HepG2 (cell line): ENCODE measurements around the gene HCN4. TPM values are rescaled to one million over a fixed set of nuclear protein-coding genes. Genes with fewer than 3 reads are reported as not detected.

Source experiments
- ATAC-seq: fragments of 200-7000 bp; cut with Tn5 transposase; 3 replicates; pipeline ENCODE4 v1.9.1; 2020; ENCODE audit warnings: mild to moderate bottlenecking, moderate library complexity
- BruUV-seq: library from RNA; stranded (reverse); fragments of 400-500 nt; replicated peaks from 2 replicates; lab custom pipeline; 2021; lab: Mats Ljungman, UMichigan
- CTCF ChIA-PET: fragments of 300-600 bp; formaldehyde crosslinking; extraction: SDS; loops from one replicate; lab custom pipeline; 2021; ENCODE audit warnings: low total read pairs, inconsistent platforms, low intra/inter-chr PET ratio; lab: Yijun Ruan, JAX
- POLR2A ChIA-PET: fragments of 350-600 bp; sonication (Branson Sonifier 250); formaldehyde crosslinking; loops from one replicate; lab custom pipeline; 2020; ENCODE audit warnings: antibody characterized with exemption, inconsistent platforms; lab: Yijun Ruan, JAX
- DNase-seq: peaks from one replicate; pipeline ENCODE4 v3.0.0-alpha.2; 2015; ENCODE audit warnings: low spot score
- FAIRE-seq: peaks from 3 replicates; lab custom pipeline; 2011; peaks lifted over from hg19 to GRCh38; lab: Jason Lieb, UNC
- H2AFZ ChIP-seq: one replicate; pipeline ENCODE4 v1.6.1; 2011; ENCODE audit warnings: low read length, inconsistent platforms
- H3K27ac ChIP-seq: fragments of 300-600 bp; 3 replicates; pipeline ENCODE4 v1.8.0; 2011; ENCODE audit warnings: mixed run types, mild to moderate bottlenecking, mixed read lengths, low read length, inconsistent platforms; ENCODE audit not compliant: insufficient read depth; ENCODE audit errors: extremely low read length
- H3K27me3 ChIP-seq, 2 experiments: fragments of 200-600 bp in 1 of 2; 2 replicates in 1 of 2; 3 replicates in 1 of 2; pipeline versions ENCODE4 v1.6.0 to v1.8.0; 2011; ENCODE audit warnings: low read length in 2 of 2, mild to moderate bottlenecking in 2 of 2, moderate library complexity in 2 of 2, inconsistent platforms in 1 of 2; ENCODE audit not compliant: insufficient read depth in 2 of 2, control insufficient read depth in 1 of 2
- H3K36me3 ChIP-seq, 2 experiments: fragments of 200-600 bp in 1 of 2; replicated peaks in 1 of 2; 2 replicates in 1 of 2; 3 replicates in 1 of 2; pipeline versions ENCODE4 v1.5.1 to v1.8.0; 2011; ENCODE audit warnings: low read length in 2 of 2, inconsistent platforms in 1 of 2; ENCODE audit not compliant: insufficient read depth in 2 of 2, control insufficient read depth in 1 of 2
- H3K4me1 ChIP-seq: 2 replicates; pipeline ENCODE4 v1.5.1; 2012; ENCODE audit warnings: low read length, inconsistent platforms; ENCODE audit not compliant: insufficient read depth
- H3K4me2 ChIP-seq: 2 replicates; pipeline ENCODE4 v1.6.0; 2011; ENCODE audit warnings: low read depth, low read length, inconsistent platforms
- H3K4me3 ChIP-seq, 3 experiments: fragments of 200-600 bp in 1 of 3; sonication (generic), shearing (Covaris generic) in 1 of 3; replicated peaks in 1 of 3; 2 replicates each; pipeline ENCODE4 v1.5.1; 2011 to 2016; ENCODE audit warnings: low read length in 3 of 3, inconsistent platforms in 2 of 3, low read depth in 2 of 3, mild to moderate bottlenecking in 2 of 3, control low read depth in 1 of 3, mixed read lengths in 1 of 3; ENCODE audit not compliant: insufficient read depth in 1 of 3
- H3K79me2 ChIP-seq: one replicate; pipeline ENCODE4 v1.6.1; 2011; ENCODE audit warnings: low read length, inconsistent platforms; ENCODE audit not compliant: insufficient read depth
- H3K9ac ChIP-seq: 2 replicates; pipeline ENCODE4 v1.6.0; 2011; ENCODE audit warnings: mild to moderate bottlenecking, low read depth, low read length, inconsistent platforms; ENCODE audit not compliant: insufficient read depth
- H3K9me3 ChIP-seq: 2 replicates; pipeline ENCODE4 v1.5.1; 2012; ENCODE audit warnings: mild to moderate bottlenecking, low read length
- H4K20me1 ChIP-seq: 2 replicates; pipeline ENCODE4 v1.6.0; 2011; ENCODE audit warnings: inconsistent platforms, mild to moderate bottlenecking, low read length, moderate library complexity; ENCODE audit not compliant: insufficient read depth
- ARID3A ChIP-seq: IDR thresholded peaks from 2 replicates; pipeline ENCODE4 v1.6.1; 2012; ENCODE audit warnings: low read depth, low read length, improper control_type of control experiment
- CCAR2 ChIP-seq: fragments of 200-400 bp; formaldehyde crosslinking; optimal IDR thresholded peaks from 2 replicates; pipeline ENCODE3; 2018; ENCODE audit warnings: low read depth, mild to moderate bottlenecking, low read length, moderate library complexity
- CSRNP2 ChIP-seq: sonication (generic); formaldehyde crosslinking; conservative IDR thresholded peaks from 2 replicates; pipeline ENCODE4 v1.8.0; 2022; ENCODE audit warnings: low read depth, missing genetic modification reagents
- HES4 ChIP-seq: sonication (generic); formaldehyde crosslinking; IDR thresholded peaks from 2 replicates; pipeline ENCODE4 v1.9.0; 2021; ENCODE audit warnings: mild to moderate bottlenecking, missing genetic modification reagents, borderline replicate concordance
- HMG20A ChIP-seq: IDR thresholded peaks from 2 replicates; pipeline ENCODE4 v1.6.1; 2016; ENCODE audit warnings: borderline replicate concordance
- HNF4G ChIP-seq, 2 experiments: sonication (generic) in 1 of 2; formaldehyde crosslinking in 1 of 2; IDR thresholded peaks; 2 replicates each; pipeline versions ENCODE4 v1.4.0 to v1.6.1; 2011 to 2020; ENCODE audit warnings: borderline replicate concordance in 2 of 2, low read depth in 2 of 2, mild to moderate bottlenecking in 2 of 2, low read length in 1 of 2, missing genetic modification reagents in 1 of 2, moderate library complexity in 1 of 2
- KLF6 ChIP-seq: IDR thresholded peaks from 2 replicates; pipeline ENCODE4 v1.8.0; 2016; ENCODE audit warnings: missing biosample characterization, missing genetic modification reagents
- LBX2 ChIP-seq: sonication (generic); formaldehyde crosslinking; IDR thresholded peaks from 2 replicates; pipeline ENCODE4 v1.5.0; 2020; ENCODE audit warnings: missing genetic modification reagents, mild to moderate bottlenecking, borderline replicate concordance
- MZF1 ChIP-seq: sonication (generic); formaldehyde crosslinking; IDR thresholded peaks from 2 replicates; pipeline ENCODE4 v1.8.1; 2023; ENCODE audit warnings: mild to moderate bottlenecking, missing genetic modification reagents, borderline replicate concordance
- POLR2AphosphoS2 ChIP-seq: IDR thresholded peaks from 2 replicates; pipeline ENCODE4 v1.6.1; 2011; ENCODE audit warnings: low read depth, low read length, improper control_type of control experiment
- ZBTB2 ChIP-seq: sonication (generic); formaldehyde crosslinking; IDR thresholded peaks from 2 replicates; pipeline ENCODE4 v1.8.0; 2022; ENCODE audit warnings: low read depth, missing genetic modification reagents
- ZFP36L2 ChIP-seq: sonication (generic); formaldehyde crosslinking; IDR thresholded peaks from 2 replicates; pipeline ENCODE4 v1.4.0; 2020; ENCODE audit warnings: missing genetic modification reagents
- ZNF230 ChIP-seq: sonication (generic); formaldehyde crosslinking; IDR thresholded peaks from 2 replicates; pipeline ENCODE4 v1.4.0; 2020; ENCODE audit warnings: mild to moderate bottlenecking, missing genetic modification reagents
- ZSCAN12 ChIP-seq: sonication (generic); formaldehyde crosslinking; IDR thresholded peaks from 2 replicates; pipeline ENCODE4 v1.9.0; 2021; ENCODE audit warnings: mild to moderate bottlenecking, missing genetic modification reagents
- WGBS: methylation state at CpG from one replicate; pipeline ENCODE4 v1.1.6; 2017; ENCODE audit warnings: low lambda C conversion rate; 5-methylcytosine and 5-hydroxymethylcytosine counted together
- in situ Hi-C: cut with HindIII; loops from 2 replicates; pipeline ENCODE4 v1.10.0; 2017; ENCODE audit warnings: low pct_unique_long_range_greater_than_20kb; ENCODE audit not compliant: extremely low pct_ligation_motif_present
- intact Hi-C: fragments of 100-400 bp; cut with micrococcal nuclease; formaldehyde crosslinking; loops from one replicate; pipeline ENCODE4 v1.10.0; 2022; ENCODE audit not compliant: unreplicated experiment
- polyA plus RNA-seq, 8 experiments: library from polyadenylated mRNA; depleted of rRNA in 3 of 8; stranded (reverse) in 7 of 8; unstranded in 1 of 8; fragments of >200 nt; fragmentation: Illumina TruSeq in 4 of 8; extraction: Trizol in 4 of 8; gene quantifications; 2 replicates each; pipeline versions ENCODE4 v1.2.1 to v1.2.3, GENCODE V29; 2011 to 2016; ENCODE audit warnings: low read depth in 4 of 8, missing spikeins in 1 of 8, mixed read lengths in 1 of 8; ENCODE audit not compliant: insufficient read depth in 1 of 8
- total RNA-seq, 5 experiments: library from RNA; depleted of rRNA; stranded (reverse); fragments of >200 nt; fragmentation: Illumina TruSeq; extraction: Trizol; gene quantifications; 2 replicates each; pipeline ENCODE4 v1.2.3, GENCODE V29; 2016; ENCODE audit warnings: low read depth in 1 of 5
- TF ChIP-seq, protein P1 (sequence below): IDR thresholded peaks from 2 replicates; pipeline ENCODE4 v1.6.1; 2018; ENCODE audit warnings: missing genetic modification reagents, mild to moderate bottlenecking, missing compliant biosample characterization
- TF ChIP-seq, protein P2 (sequence below): sonication (generic); formaldehyde crosslinking; IDR thresholded peaks from 2 replicates; pipeline ENCODE4 v1.9.0; 2021; ENCODE audit warnings: missing genetic modification reagents, borderline replicate concordance

HCN4 gene
- total and polyA plus RNA-seq, 2 of the 13 experiments (the other 11 are each of a cell fraction or from before 2014, with no cell fraction given) = not detected

GRCh38 chr15:73313861-73314260, 54.9 kb downstream of the HCN4 start:
- H3K79me2 ChIP-seq = no peaks in the 10 kb centered on the region
- no peaks in the 10 kb centered on the region for H3K9me3 ChIP-seq
- H3K9ac ChIP-seq = no peak overlapping the region
- in situ Hi-C loops = no loop called here
- H2AFZ ChIP-seq = no peak overlapping the region
- H3K36me3 ChIP-seq = no peaks in the 10 kb centered on the region
- H3K4me1 ChIP-seq = no peaks in the 10 kb centered on the region
- DNase-seq (no peak), FAIRE-seq (no peak), ATAC-seq (no peak)
- BruUV-seq = no TSS peak
- peaks cover 5 to 17% of the 10 kb centered on the region in 2 experiments; a peak in 4 of 5 replicates for H3K27me3 ChIP-seq
- intact Hi-C loops = no loop called here
- no peaks in the 10 kb centered on the region for H4K20me1 ChIP-seq
- 11% methylated on average over 2 of the region's 2 CpGs for WGBS
- H3K4me2 ChIP-seq = no peak overlapping the region
- ChIA-PET CTCF (no interaction called here), POLR2A (no interaction called here)
- no peak overlapping the region for H3K27ac ChIP-seq
- no peak overlapping the region for H3K4me3 ChIP-seq
- TF ChIP-seq CSRNP2 (CRISPR knock-in tag) (no peak), KLF6 (no peak), LBX2 (CRISPR knock-in tag) (no peak), ZNF230 (CRISPR knock-in tag) (no peak), HNF4G (IDR thresholded peaks at IDR 0.05; ENCODE audit: borderline replicate concordance, low read depth, low read length) (no peak), HNF4G (CRISPR knock-in tag; IDR thresholded peaks at IDR 0.05; ENCODE audit: borderline replicate concordance, low read depth) (no peak), ZSCAN12 (no peak), ARID3A (no peak), ZBTB2 (CRISPR knock-in tag) (no peak), POLR2AphosphoS2 (no peak), ZFP36L2 (no peak), HES4 (CRISPR knock-in tag) (no peak), HMG20A (CRISPR knock-in tag) (no peak), MZF1 (CRISPR knock-in tag) (no peak), CCAR2 (no peak)
- TF ChIP-seq, protein P1, sequence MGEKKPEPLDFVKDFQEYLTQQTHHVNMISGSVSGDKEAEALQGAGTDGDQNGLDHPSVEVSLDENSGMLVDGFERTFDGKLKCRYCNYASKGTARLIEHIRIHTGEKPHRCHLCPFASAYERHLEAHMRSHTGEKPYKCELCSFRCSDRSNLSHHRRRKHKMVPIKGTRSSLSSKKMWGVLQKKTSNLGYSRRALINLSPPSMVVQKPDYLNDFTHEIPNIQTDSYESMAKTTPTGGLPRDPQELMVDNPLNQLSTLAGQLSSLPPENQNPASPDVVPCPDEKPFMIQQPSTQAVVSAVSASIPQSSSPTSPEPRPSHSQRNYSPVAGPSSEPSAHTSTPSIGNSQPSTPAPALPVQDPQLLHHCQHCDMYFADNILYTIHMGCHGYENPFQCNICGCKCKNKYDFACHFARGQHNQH (CRISPR knock-in tag) = no peak
- TF ChIP-seq, protein P2, sequence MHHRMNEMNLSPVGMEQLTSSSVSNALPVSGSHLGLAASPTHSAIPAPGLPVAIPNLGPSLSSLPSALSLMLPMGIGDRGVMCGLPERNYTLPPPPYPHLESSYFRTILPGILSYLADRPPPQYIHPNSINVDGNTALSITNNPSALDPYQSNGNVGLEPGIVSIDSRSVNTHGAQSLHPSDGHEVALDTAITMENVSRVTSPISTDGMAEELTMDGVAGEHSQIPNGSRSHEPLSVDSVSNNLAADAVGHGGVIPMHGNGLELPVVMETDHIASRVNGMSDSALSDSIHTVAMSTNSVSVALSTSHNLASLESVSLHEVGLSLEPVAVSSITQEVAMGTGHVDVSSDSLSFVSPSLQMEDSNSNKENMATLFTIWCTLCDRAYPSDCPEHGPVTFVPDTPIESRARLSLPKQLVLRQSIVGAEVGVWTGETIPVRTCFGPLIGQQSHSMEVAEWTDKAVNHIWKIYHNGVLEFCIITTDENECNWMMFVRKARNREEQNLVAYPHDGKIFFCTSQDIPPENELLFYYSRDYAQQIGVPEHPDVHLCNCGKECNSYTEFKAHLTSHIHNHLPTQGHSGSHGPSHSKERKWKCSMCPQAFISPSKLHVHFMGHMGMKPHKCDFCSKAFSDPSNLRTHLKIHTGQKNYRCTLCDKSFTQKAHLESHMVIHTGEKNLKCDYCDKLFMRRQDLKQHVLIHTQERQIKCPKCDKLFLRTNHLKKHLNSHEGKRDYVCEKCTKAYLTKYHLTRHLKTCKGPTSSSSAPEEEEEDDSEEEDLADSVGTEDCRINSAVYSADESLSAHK (CRISPR knock-in tag) = no peak
